HepG2 (cell line): Measurements from ENCODE around the gene AZI2. TPM values are rescaled to one million over a fixed set of nuclear protein-coding genes. Genes with fewer than 3 reads are reported as not detected.

Experiments
- ATAC-seq: fragments of 200-7000 bp; cut with Tn5 transposase; 3 replicates; pipeline ENCODE4 v1.9.1; 2020; ENCODE audit warnings: mild to moderate bottlenecking, moderate library complexity
- BruUV-seq: library from RNA; stranded (reverse); fragments of 400-500 nt; replicated peaks from 2 replicates; lab custom pipeline; 2021; lab: Mats Ljungman, UMichigan
- CTCF ChIA-PET: fragments of 300-600 bp; formaldehyde crosslinking; extraction: SDS; loops from one replicate; lab custom pipeline; 2021; ENCODE audit warnings: low total read pairs, inconsistent platforms, low intra/inter-chr PET ratio; lab: Yijun Ruan, JAX
- POLR2A ChIA-PET: fragments of 350-600 bp; sonication (Branson Sonifier 250); formaldehyde crosslinking; loops from one replicate; lab custom pipeline; 2020; ENCODE audit warnings: antibody characterized with exemption, inconsistent platforms; lab: Yijun Ruan, JAX
- DNase-seq: peaks from one replicate; pipeline ENCODE4 v3.0.0-alpha.2; 2015; ENCODE audit warnings: low spot score
- FAIRE-seq: peaks from 3 replicates; lab custom pipeline; 2011; peaks lifted over from hg19 to GRCh38; lab: Jason Lieb, UNC
- H2AFZ ChIP-seq: one replicate; pipeline ENCODE4 v1.6.1; 2011; ENCODE audit warnings: low read length, inconsistent platforms
- H3K27ac ChIP-seq: fragments of 300-600 bp; 3 replicates; pipeline ENCODE4 v1.8.0; 2011; ENCODE audit warnings: mixed run types, mild to moderate bottlenecking, mixed read lengths, low read length, inconsistent platforms; ENCODE audit not compliant: insufficient read depth; ENCODE audit errors: extremely low read length
- H3K27me3 ChIP-seq, 2 experiments: fragments of 200-600 bp in 1 of 2; 2 replicates in 1 of 2; 3 replicates in 1 of 2; pipeline versions ENCODE4 v1.6.0 to v1.8.0; 2011; ENCODE audit warnings: low read length in 2 of 2, mild to moderate bottlenecking in 2 of 2, moderate library complexity in 2 of 2, inconsistent platforms in 1 of 2; ENCODE audit not compliant: insufficient read depth in 2 of 2, control insufficient read depth in 1 of 2
- H3K36me3 ChIP-seq, 2 experiments: fragments of 200-600 bp in 1 of 2; replicated peaks in 1 of 2; 2 replicates in 1 of 2; 3 replicates in 1 of 2; pipeline versions ENCODE4 v1.5.1 to v1.8.0; 2011; ENCODE audit warnings: low read length in 2 of 2, inconsistent platforms in 1 of 2; ENCODE audit not compliant: insufficient read depth in 2 of 2, control insufficient read depth in 1 of 2
- H3K4me1 ChIP-seq: 2 replicates; pipeline ENCODE4 v1.5.1; 2012; ENCODE audit warnings: low read length, inconsistent platforms; ENCODE audit not compliant: insufficient read depth
- H3K4me2 ChIP-seq: 2 replicates; pipeline ENCODE4 v1.6.0; 2011; ENCODE audit warnings: low read depth, low read length, inconsistent platforms
- H3K4me3 ChIP-seq, 3 experiments: fragments of 200-600 bp in 1 of 3; sonication (generic), shearing (Covaris generic) in 1 of 3; replicated peaks in 1 of 3; 2 replicates each; pipeline ENCODE4 v1.5.1; 2011 to 2016; ENCODE audit warnings: low read length in 3 of 3, inconsistent platforms in 2 of 3, low read depth in 2 of 3, mild to moderate bottlenecking in 2 of 3, control low read depth in 1 of 3, mixed read lengths in 1 of 3; ENCODE audit not compliant: insufficient read depth in 1 of 3
- H3K79me2 ChIP-seq: one replicate; pipeline ENCODE4 v1.6.1; 2011; ENCODE audit warnings: low read length, inconsistent platforms; ENCODE audit not compliant: insufficient read depth
- H3K9ac ChIP-seq: 2 replicates; pipeline ENCODE4 v1.6.0; 2011; ENCODE audit warnings: mild to moderate bottlenecking, low read depth, low read length, inconsistent platforms; ENCODE audit not compliant: insufficient read depth
- H3K9me3 ChIP-seq: 2 replicates; pipeline ENCODE4 v1.5.1; 2012; ENCODE audit warnings: mild to moderate bottlenecking, low read length
- H4K20me1 ChIP-seq: 2 replicates; pipeline ENCODE4 v1.6.0; 2011; ENCODE audit warnings: inconsistent platforms, mild to moderate bottlenecking, low read length, moderate library complexity; ENCODE audit not compliant: insufficient read depth
- E2F5 ChIP-seq: sonication (generic); formaldehyde crosslinking; conservative IDR thresholded peaks from 2 replicates; pipeline ENCODE4 v1.4.0; 2020; ENCODE audit warnings: missing genetic modification reagents
- GATAD1 ChIP-seq: IDR thresholded peaks from 2 replicates; pipeline ENCODE4 v1.6.1; 2016; ENCODE audit warnings: missing genetic modification reagents, missing compliant biosample characterization
- HMG20A ChIP-seq: IDR thresholded peaks from 2 replicates; pipeline ENCODE4 v1.6.1; 2016; ENCODE audit warnings: borderline replicate concordance
- KLF11 ChIP-seq: IDR thresholded peaks from 2 replicates; pipeline ENCODE4 v1.6.1; 2016; ENCODE audit warnings: missing compliant biosample characterization
- MATR3 ChIP-seq: sonication (generic); formaldehyde crosslinking; IDR thresholded peaks from 2 replicates; pipeline ENCODE4 v1.4.0; 2020; ENCODE audit warnings: missing genetic modification reagents
- MTF2 ChIP-seq: sonication (generic); formaldehyde crosslinking; IDR thresholded peaks from 2 replicates; pipeline ENCODE4 v1.5.0; 2020; ENCODE audit warnings: missing genetic modification reagents, borderline replicate concordance
- NRL ChIP-seq: sonication (generic); formaldehyde crosslinking; IDR thresholded peaks from 2 replicates; pipeline ENCODE4 v1.5.0; 2020; ENCODE audit warnings: missing genetic modification reagents, mild to moderate bottlenecking, moderate library complexity, borderline replicate concordance
- PCBP2 ChIP-seq: fragments of 200-400 bp; formaldehyde crosslinking; optimal IDR thresholded peaks from 2 replicates; pipeline ENCODE3; 2018; ENCODE audit warnings: low read length, low read depth; ENCODE audit not compliant: poor library complexity, severe bottlenecking
- SNAPC4 ChIP-seq: sonication (generic); formaldehyde crosslinking; IDR thresholded peaks from 2 replicates; pipeline ENCODE4 v1.4.0; 2020; ENCODE audit warnings: mild to moderate bottlenecking, missing genetic modification reagents
- TAF1 ChIP-seq: sonication (generic); formaldehyde crosslinking; IDR thresholded peaks from 2 replicates; pipeline ENCODE4 v1.4.0; 2020; ENCODE audit warnings: missing genetic modification reagents
- ZNF205 ChIP-seq: IDR thresholded peaks from 2 replicates; pipeline ENCODE4 v1.6.1; 2018; ENCODE audit warnings: missing biosample characterization, missing genetic modification reagents
- in situ Hi-C: cut with HindIII; loops from 2 replicates; pipeline ENCODE4 v1.10.0; 2017; ENCODE audit warnings: low pct_unique_long_range_greater_than_20kb; ENCODE audit not compliant: extremely low pct_ligation_motif_present
- intact Hi-C: fragments of 100-400 bp; cut with micrococcal nuclease; formaldehyde crosslinking; loops from one replicate; pipeline ENCODE4 v1.10.0; 2022; ENCODE audit not compliant: unreplicated experiment
- polyA plus RNA-seq, 8 experiments: library from polyadenylated mRNA; depleted of rRNA in 3 of 8; stranded (reverse) in 7 of 8; unstranded in 1 of 8; fragments of >200 nt; fragmentation: Illumina TruSeq in 4 of 8; extraction: Trizol in 4 of 8; gene quantifications; 2 replicates each; pipeline versions ENCODE4 v1.2.1 to v1.2.3, GENCODE V29; 2011 to 2016; ENCODE audit warnings: low read depth in 4 of 8, missing spikeins in 1 of 8, mixed read lengths in 1 of 8; ENCODE audit not compliant: insufficient read depth in 1 of 8
- total RNA-seq, 5 experiments: library from RNA; depleted of rRNA; stranded (reverse); fragments of >200 nt; fragmentation: Illumina TruSeq; extraction: Trizol; gene quantifications; 2 replicates each; pipeline ENCODE4 v1.2.3, GENCODE V29; 2016; ENCODE audit warnings: low read depth in 1 of 5
- TF ChIP-seq, protein P1 (sequence below): sonication (generic); formaldehyde crosslinking; IDR thresholded peaks from 2 replicates; pipeline ENCODE4 v1.5.0; 2020; ENCODE audit warnings: missing genetic modification reagents
- TF ChIP-seq, protein P2 (sequence below): sonication (generic); formaldehyde crosslinking; IDR thresholded peaks from 2 replicates; pipeline ENCODE4 v1.5.0; 2020; ENCODE audit warnings: missing genetic modification reagents
- TF ChIP-seq, protein P3 (sequence below): sonication (generic); formaldehyde crosslinking; conservative IDR thresholded peaks from 2 replicates; pipeline ENCODE4 v1.8.0; 2022; ENCODE audit warnings: missing genetic modification reagents

AZI2 gene
- total and polyA plus RNA-seq, 2 of the 13 experiments (the other 11 are each of a cell fraction or from before 2014, with no cell fraction given), result 43.7 to 49.8 TPM

DNA sequence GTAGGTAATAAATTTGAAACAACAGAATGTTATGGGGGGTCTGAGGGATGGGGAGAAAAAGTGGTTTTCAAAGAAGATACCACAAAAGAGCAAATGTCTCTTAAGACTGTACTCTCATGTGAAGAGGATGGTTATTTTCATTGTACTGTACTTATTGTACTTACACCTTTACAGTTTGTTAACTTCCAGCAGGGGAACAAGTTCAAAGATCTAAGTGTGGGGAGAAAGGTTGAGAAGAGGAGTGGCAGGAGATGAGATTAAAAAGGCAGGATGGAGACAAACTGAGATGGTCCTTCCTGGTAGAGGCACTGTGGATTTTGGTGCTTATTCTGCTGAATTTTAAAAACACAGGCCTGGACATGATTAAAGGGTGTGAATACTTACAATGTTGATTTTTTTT is 5.5 kb downstream of the AZI2 start (continued):
- TF ChIP-seq MTF2 (no peak), GATAD1 (no peak), PCBP2 (no peak), ZNF205 (no peak), MATR3 (CRISPR knock-in tag) (no peak), KLF11 (CRISPR knock-in tag) (no peak)
- TF ChIP-seq, protein P1, sequence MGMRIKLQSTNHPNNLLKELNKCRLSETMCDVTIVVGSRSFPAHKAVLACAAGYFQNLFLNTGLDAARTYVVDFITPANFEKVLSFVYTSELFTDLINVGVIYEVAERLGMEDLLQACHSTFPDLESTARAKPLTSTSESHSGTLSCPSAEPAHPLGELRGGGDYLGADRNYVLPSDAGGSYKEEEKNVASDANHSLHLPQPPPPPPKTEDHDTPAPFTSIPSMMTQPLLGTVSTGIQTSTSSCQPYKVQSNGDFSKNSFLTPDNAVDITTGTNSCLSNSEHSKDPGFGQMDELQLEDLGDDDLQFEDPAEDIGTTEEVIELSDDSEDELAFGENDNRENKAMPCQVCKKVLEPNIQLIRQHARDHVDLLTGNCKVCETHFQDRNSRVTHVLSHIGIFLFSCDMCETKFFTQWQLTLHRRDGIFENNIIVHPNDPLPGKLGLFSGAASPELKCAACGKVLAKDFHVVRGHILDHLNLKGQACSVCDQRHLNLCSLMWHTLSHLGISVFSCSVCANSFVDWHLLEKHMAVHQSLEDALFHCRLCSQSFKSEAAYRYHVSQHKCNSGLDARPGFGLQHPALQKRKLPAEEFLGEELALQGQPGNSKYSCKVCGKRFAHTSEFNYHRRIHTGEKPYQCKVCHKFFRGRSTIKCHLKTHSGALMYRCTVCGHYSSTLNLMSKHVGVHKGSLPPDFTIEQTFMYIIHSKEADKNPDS (CRISPR knock-in tag), result no peak
- TF ChIP-seq, protein P2, sequence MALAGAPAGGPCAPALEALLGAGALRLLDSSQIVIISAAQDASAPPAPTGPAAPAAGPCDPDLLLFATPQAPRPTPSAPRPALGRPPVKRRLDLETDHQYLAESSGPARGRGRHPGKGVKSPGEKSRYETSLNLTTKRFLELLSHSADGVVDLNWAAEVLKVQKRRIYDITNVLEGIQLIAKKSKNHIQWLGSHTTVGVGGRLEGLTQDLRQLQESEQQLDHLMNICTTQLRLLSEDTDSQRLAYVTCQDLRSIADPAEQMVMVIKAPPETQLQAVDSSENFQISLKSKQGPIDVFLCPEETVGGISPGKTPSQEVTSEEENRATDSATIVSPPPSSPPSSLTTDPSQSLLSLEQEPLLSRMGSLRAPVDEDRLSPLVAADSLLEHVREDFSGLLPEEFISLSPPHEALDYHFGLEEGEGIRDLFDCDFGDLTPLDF, result no peak
- TF ChIP-seq, all 625 proteins: peak for 0

DNA sequence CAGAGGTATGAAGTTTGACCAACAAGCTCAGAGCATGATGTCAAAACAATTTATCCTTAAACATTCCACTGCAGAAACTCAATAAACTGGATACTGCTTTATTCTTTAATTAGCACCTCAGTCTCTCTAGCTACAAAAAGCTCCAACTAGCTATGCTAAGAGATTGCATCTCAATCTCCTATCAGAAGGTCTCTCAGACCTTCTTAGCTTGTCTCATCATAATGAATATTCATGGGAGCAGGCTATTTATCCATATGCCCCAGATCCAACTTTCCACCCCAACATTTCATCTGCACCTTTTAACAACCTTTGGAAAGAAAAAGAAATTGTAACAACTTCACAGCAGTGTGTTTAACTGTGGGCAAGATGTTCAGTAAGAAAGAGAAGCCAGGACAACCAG is 11.4 kb downstream of the AZI2 start:
- no peak overlapping the region for H3K27ac ChIP-seq
- intact Hi-C loops, result no loop called here
- ChIA-PET CTCF (no interaction called here), POLR2A (interaction anchor here (1.5 kb wide), 1 partner anchor 11 kb away, joined by 4 read pairs; the partner anchor contains the start of genes AZI2 and ZCWPW2)
- no peak overlapping the region for H2AFZ ChIP-seq
- H3K4me2 ChIP-seq, result no peak overlapping the region
- peaks cover 8 to 36% of the 10 kb centered on the region in 2 experiments; a peak in 4 of 5 replicates for H3K36me3 ChIP-seq
- H3K4me3 ChIP-seq, result no peak overlapping the region
- no peak for DNase-seq
- H3K4me1 ChIP-seq, result peaks cover 2% of the 10 kb centered on the region
- no peak for FAIRE-seq
- no peaks in the 10 kb centered on the region for H3K9me3 ChIP-seq
- H3K79me2 ChIP-seq, result peaks cover 6% of the 10 kb centered on the region
- in situ Hi-C loops, result no loop called here
- no peak for ATAC-seq
- no TSS peak for BruUV-seq
- H3K27me3 ChIP-seq, result no peaks in the 10 kb centered on the region
- no peak overlapping the region for H3K9ac ChIP-seq
- 0 out of 2 replicates have a peak, but pooled peaks cover 2% of the 10 kb centered on the region for H4K20me1 ChIP-seq
- no peak for TF ChIP-seq SNAPC4 (CRISPR knock-in tag)
- no peak for TF ChIP-seq NRL (CRISPR knock-in tag)
- TF ChIP-seq E2F5 (CRISPR knock-in tag), result no peak
- TF ChIP-seq, protein P3, sequence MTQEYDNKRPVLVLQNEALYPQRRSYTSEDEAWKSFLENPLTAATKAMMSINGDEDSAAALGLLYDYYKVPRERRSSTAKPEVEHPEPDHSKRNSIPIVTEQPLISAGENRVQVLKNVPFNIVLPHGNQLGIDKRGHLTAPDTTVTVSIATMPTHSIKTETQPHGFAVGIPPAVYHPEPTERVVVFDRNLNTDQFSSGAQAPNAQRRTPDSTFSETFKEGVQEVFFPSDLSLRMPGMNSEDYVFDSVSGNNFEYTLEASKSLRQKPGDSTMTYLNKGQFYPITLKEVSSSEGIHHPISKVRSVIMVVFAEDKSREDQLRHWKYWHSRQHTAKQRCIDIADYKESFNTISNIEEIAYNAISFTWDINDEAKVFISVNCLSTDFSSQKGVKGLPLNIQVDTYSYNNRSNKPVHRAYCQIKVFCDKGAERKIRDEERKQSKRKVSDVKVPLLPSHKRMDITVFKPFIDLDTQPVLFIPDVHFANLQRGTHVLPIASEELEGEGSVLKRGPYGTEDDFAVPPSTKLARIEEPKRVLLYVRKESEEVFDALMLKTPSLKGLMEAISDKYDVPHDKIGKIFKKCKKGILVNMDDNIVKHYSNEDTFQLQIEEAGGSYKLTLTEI (CRISPR knock-in tag), result no peak
- TF ChIP-seq HMG20A, result no peak
- no peak for TF ChIP-seq TAF1 (CRISPR knock-in tag)
